Measurements from ENCODE around the gene EIF4EBP2. TPM values are rescaled to one million over a fixed set of nuclear protein-coding genes. Genes with fewer than 3 reads are reported as not detected.

Gene EIF4EBP2
- total and polyA plus RNA-seq, 2 of the 13 experiments (the other 11 are each of a cell fraction or from before 2014, with no cell fraction given): 16.9 to 22.0 TPM

- H4K20me1 ChIP-seq (ENCODE audit: insufficient read depth, low read length): no peaks in the 10 kb centered on the region
- H3K4me2 ChIP-seq (ENCODE audit: low read depth, low read length): no peak overlapping the region
- intact Hi-C loops (cut with micrococcal nuclease; ENCODE audit: unreplicated experiment): no loop called here
- ChIA-PET POLR2A (no interaction called here), CTCF (ENCODE audit: low intra/inter-chr PET ratio, low total read pairs) (no interaction called here)
- TF ChIP-seq ATM (IDR thresholded peaks at IDR 0.05; ENCODE audit: borderline replicate concordance) (no peak), KAT7 (CRISPR knock-in tag; IDR thresholded peaks at IDR 0.05; ENCODE audit: borderline replicate concordance) (no peak), ZFX (CRISPR knock-in tag; IDR thresholded peaks at IDR 0.05; ENCODE audit: low read depth) (no peak), ZC3H13 (CRISPR knock-in tag; IDR thresholded peaks at IDR 0.05) (no peak), MYC (CRISPR knock-in tag; IDR thresholded peaks at IDR 0.05; ENCODE audit: borderline replicate concordance) (no peak), ZBTB10 (CRISPR knock-in tag; IDR thresholded peaks at IDR 0.05; ENCODE audit: borderline replicate concordance) (no peak), ZNF557 (CRISPR knock-in tag; IDR thresholded peaks at IDR 0.05) (no peak), ZNF331 (CRISPR knock-in tag; IDR thresholded peaks at IDR 0.05) (no peak), HHEX (CRISPR knock-in tag; IDR thresholded peaks at IDR 0.05) (no peak), NRL (CRISPR knock-in tag; IDR thresholded peaks at IDR 0.05; ENCODE audit: borderline replicate concordance) (no peak), ZNF713 (CRISPR knock-in tag; IDR thresholded peaks at IDR 0.05) (no peak), REXO4 (CRISPR knock-in tag; IDR thresholded peaks at IDR 0.05; ENCODE audit: borderline replicate concordance) (no peak)
- in situ Hi-C loops (cut with HindIII; ENCODE audit: extremely low pct_ligation_motif_present, low pct_unique_long_range_greater_than_20kb): no loop called here
- ATAC-seq (no peak), DNase-seq (ENCODE audit: low spot score) (no peak), FAIRE-seq (no peak)
- WGBS (ENCODE audit: low lambda C conversion rate): 28% methylated on average over 4 of the region's 4 CpGs
- peaks cover 20% of the 10 kb centered on the region for H3K4me1 ChIP-seq (ENCODE audit: insufficient read depth, low read length)
- no peak overlapping the region for H2AFZ ChIP-seq (ENCODE audit: low read length)
- BruUV-seq (replicated peaks): no TSS peak
- no peaks in the 10 kb centered on the region for H3K27me3 ChIP-seq (ENCODE audit: control insufficient read depth in 1 of 2, insufficient read depth in 2 of 2, low read length in 2 of 2)
- H3K27ac ChIP-seq (ENCODE audit: extremely low read length, insufficient read depth, low read length): no peak overlapping the region
- H3K4me3 ChIP-seq (replicated peaks in 1 of 3; ENCODE audit: insufficient read depth in 1 of 3, low read depth in 2 of 3, low read length in 3 of 3): no peak overlapping the region
- no peaks in the 10 kb centered on the region for H3K79me2 ChIP-seq (ENCODE audit: insufficient read depth, low read length)
- H3K9me3 ChIP-seq (ENCODE audit: low read length): no peaks in the 10 kb centered on the region
- H3K9ac ChIP-seq (ENCODE audit: insufficient read depth, low read depth, low read length): no peak overlapping the region
- H3K36me3 ChIP-seq (replicated peaks in 1 of 2; ENCODE audit: control insufficient read depth in 1 of 2, insufficient read depth in 2 of 2, low read length in 2 of 2): no peaks in the 10 kb centered on the region
Observed at GRCh38 chr10:70391654-70392053, 12.3 kb upstream of the EIF4EBP2 start.
